ENCODE measurements around the gene CDH22.

DNA sequence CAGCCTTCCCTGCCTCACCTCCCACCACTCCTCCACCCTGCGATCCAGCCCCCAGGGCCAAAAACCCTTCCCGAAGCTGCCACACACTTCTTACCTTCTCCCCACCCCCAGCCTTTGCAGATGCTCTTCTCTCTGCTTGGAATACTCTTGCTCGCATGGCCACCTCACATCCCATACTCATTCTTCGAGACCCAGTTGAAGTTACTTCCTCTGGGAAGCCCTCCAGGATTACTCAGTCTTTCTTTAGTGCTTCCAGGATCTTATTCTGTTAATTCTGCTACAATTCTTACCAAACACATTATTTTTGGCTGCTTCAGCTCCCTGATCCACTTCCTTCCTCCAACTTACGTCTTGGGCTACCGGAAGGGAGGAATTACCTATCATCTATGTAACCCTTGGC lies 135.8 kb downstream of the CDH22 start:
- no peak for TF ChIP-seq THRAP3 (IDR thresholded peaks at IDR 0.05; ENCODE audit: borderline replicate concordance)
- TF ChIP-seq, protein P1, sequence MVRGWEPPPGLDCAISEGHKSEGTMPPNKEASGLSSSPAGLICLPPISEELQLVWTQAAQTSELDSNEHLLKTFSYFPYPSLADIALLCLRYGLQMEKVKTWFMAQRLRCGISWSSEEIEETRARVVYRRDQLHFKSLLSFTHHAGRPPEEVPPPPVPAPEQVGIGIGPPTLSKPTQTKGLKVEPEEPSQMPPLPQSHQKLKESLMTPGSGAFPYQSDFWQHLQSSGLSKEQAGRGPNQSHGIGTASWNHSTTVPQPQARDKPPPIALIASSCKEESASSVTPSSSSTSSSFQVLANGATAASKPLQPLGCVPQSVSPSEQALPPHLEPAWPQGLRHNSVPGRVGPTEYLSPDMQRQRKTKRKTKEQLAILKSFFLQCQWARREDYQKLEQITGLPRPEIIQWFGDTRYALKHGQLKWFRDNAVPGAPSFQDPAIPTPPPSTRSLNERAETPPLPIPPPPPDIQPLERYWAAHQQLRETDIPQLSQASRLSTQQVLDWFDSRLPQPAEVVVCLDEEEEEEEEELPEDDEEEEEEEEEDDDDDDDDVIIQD (CRISPR knock-in tag; IDR thresholded peaks at IDR 0.05), result no peak
- TF ChIP-seq, protein P2, sequence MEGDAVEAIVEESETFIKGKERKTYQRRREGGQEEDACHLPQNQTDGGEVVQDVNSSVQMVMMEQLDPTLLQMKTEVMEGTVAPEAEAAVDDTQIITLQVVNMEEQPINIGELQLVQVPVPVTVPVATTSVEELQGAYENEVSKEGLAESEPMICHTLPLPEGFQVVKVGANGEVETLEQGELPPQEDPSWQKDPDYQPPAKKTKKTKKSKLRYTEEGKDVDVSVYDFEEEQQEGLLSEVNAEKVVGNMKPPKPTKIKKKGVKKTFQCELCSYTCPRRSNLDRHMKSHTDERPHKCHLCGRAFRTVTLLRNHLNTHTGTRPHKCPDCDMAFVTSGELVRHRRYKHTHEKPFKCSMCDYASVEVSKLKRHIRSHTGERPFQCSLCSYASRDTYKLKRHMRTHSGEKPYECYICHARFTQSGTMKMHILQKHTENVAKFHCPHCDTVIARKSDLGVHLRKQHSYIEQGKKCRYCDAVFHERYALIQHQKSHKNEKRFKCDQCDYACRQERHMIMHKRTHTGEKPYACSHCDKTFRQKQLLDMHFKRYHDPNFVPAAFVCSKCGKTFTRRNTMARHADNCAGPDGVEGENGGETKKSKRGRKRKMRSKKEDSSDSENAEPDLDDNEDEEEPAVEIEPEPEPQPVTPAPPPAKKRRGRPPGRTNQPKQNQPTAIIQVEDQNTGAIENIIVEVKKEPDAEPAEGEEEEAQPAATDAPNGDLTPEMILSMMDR (IDR thresholded peaks at IDR 0.05 in 2 of 3, conservative IDR thresholded peaks at IDR 0.05 in 1 of 3; ENCODE audit: insufficient read depth in 2 of 3, low read depth in 1 of 3, low read length in 3 of 3), result no peak
- TF ChIP-seq CEBPG (CRISPR knock-in tag; IDR thresholded peaks at IDR 0.05), result no peak
- TF ChIP-seq CEBPG (tag; conservative IDR thresholded peaks at IDR 0.05 in 1 of 2, IDR thresholded peaks at IDR 0.05 in 1 of 2), result no peak
- TF ChIP-seq KLF16 (IDR thresholded peaks at IDR 0.05), result no peak
- TF ChIP-seq ZNF274 (IDR thresholded peaks at IDR 0.05; ENCODE audit: borderline replicate concordance, low read depth, low read length), result no peak
- TF ChIP-seq ZNF239 (CRISPR knock-in tag; IDR thresholded peaks at IDR 0.05), result no peak
- TF ChIP-seq SPI1 (IDR thresholded peaks at IDR 0.05; ENCODE audit: borderline replicate concordance, low read depth, low read length), result no peak
- TF ChIP-seq TEAD1 (CRISPR knock-in tag; IDR thresholded peaks at IDR 0.05), result no peak
- no peak for TF ChIP-seq POLR2A (conservative IDR thresholded peaks at IDR 0.05)
- TF ChIP-seq ZNF232 (CRISPR knock-in tag; IDR thresholded peaks at IDR 0.05), result no peak
- no peak for TF ChIP-seq TEAD4 (IDR thresholded peaks at IDR 0.05; ENCODE audit: low read length)
- no peak for TF ChIP-seq TEAD4 (CRISPR knock-in tag; IDR thresholded peaks at IDR 0.05; ENCODE audit: borderline replicate concordance)
- TF ChIP-seq, protein P3, sequence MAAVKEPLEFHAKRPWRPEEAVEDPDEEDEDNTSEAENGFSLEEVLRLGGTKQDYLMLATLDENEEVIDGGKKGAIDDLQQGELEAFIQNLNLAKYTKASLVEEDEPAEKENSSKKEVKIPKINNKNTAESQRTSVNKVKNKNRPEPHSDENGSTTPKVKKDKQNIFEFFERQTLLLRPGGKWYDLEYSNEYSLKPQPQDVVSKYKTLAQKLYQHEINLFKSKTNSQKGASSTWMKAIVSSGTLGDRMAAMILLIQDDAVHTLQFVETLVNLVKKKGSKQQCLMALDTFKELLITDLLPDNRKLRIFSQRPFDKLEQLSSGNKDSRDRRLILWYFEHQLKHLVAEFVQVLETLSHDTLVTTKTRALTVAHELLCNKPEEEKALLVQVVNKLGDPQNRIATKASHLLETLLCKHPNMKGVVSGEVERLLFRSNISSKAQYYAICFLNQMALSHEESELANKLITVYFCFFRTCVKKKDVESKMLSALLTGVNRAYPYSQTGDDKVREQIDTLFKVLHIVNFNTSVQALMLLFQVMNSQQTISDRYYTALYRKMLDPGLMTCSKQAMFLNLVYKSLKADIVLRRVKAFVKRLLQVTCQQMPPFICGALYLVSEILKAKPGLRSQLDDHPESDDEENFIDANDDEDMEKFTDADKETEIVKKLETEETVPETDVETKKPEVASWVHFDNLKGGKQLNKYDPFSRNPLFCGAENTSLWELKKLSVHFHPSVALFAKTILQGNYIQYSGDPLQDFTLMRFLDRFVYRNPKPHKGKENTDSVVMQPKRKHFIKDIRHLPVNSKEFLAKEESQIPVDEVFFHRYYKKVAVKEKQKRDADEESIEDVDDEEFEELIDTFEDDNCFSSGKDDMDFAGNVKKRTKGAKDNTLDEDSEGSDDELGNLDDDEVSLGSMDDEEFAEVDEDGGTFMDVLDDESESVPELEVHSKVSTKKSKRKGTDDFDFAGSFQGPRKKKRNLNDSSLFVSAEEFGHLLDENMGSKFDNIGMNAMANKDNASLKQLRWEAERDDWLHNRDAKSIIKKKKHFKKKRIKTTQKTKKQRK (IDR thresholded peaks at IDR 0.05; ENCODE audit: borderline replicate concordance, low read depth, low read length), result no peak
